HepG2 (cell line): Measurements from ENCODE around the gene ADCY10. TPM values are rescaled to one million over a fixed set of nuclear protein-coding genes. Genes with fewer than 3 reads are reported as not detected.
A peak's percentile ranks its signal among the peaks of the same experiment; 100 is the strongest.

ENCODE experiments used
- ATAC-seq: fragments of 200-7000 bp; cut with Tn5 transposase; 3 replicates; pipeline ENCODE4 v1.9.1; 2020; ENCODE audit warnings: mild to moderate bottlenecking, moderate library complexity
- BruUV-seq: library from RNA; stranded (reverse); fragments of 400-500 nt; replicated peaks from 2 replicates; lab custom pipeline; 2021; lab: Mats Ljungman, UMichigan
- CTCF ChIA-PET: fragments of 300-600 bp; formaldehyde crosslinking; extraction: SDS; loops from one replicate; lab custom pipeline; 2021; ENCODE audit warnings: low total read pairs, inconsistent platforms, low intra/inter-chr PET ratio; lab: Yijun Ruan, JAX
- POLR2A ChIA-PET: fragments of 350-600 bp; sonication (Branson Sonifier 250); formaldehyde crosslinking; loops from one replicate; lab custom pipeline; 2020; ENCODE audit warnings: antibody characterized with exemption, inconsistent platforms; lab: Yijun Ruan, JAX
- DNase-seq: peaks from one replicate; pipeline ENCODE4 v3.0.0-alpha.2; 2015; ENCODE audit warnings: low spot score
- FAIRE-seq: peaks from 3 replicates; lab custom pipeline; 2011; peaks lifted over from hg19 to GRCh38; lab: Jason Lieb, UNC
- H2AFZ ChIP-seq: one replicate; pipeline ENCODE4 v1.6.1; 2011; ENCODE audit warnings: low read length, inconsistent platforms
- H3K27ac ChIP-seq: fragments of 300-600 bp; 3 replicates; pipeline ENCODE4 v1.8.0; 2011; ENCODE audit warnings: mixed run types, mild to moderate bottlenecking, mixed read lengths, low read length, inconsistent platforms; ENCODE audit not compliant: insufficient read depth; ENCODE audit errors: extremely low read length
- H3K27me3 ChIP-seq, 2 experiments: fragments of 200-600 bp in 1 of 2; 2 replicates in 1 of 2; 3 replicates in 1 of 2; pipeline versions ENCODE4 v1.6.0 to v1.8.0; 2011; ENCODE audit warnings: low read length in 2 of 2, mild to moderate bottlenecking in 2 of 2, moderate library complexity in 2 of 2, inconsistent platforms in 1 of 2; ENCODE audit not compliant: insufficient read depth in 2 of 2, control insufficient read depth in 1 of 2
- H3K36me3 ChIP-seq, 2 experiments: fragments of 200-600 bp in 1 of 2; replicated peaks in 1 of 2; 2 replicates in 1 of 2; 3 replicates in 1 of 2; pipeline versions ENCODE4 v1.5.1 to v1.8.0; 2011; ENCODE audit warnings: low read length in 2 of 2, inconsistent platforms in 1 of 2; ENCODE audit not compliant: insufficient read depth in 2 of 2, control insufficient read depth in 1 of 2
- H3K4me1 ChIP-seq: 2 replicates; pipeline ENCODE4 v1.5.1; 2012; ENCODE audit warnings: low read length, inconsistent platforms; ENCODE audit not compliant: insufficient read depth
- H3K4me2 ChIP-seq: 2 replicates; pipeline ENCODE4 v1.6.0; 2011; ENCODE audit warnings: low read depth, low read length, inconsistent platforms
- H3K4me3 ChIP-seq, 3 experiments: fragments of 200-600 bp in 1 of 3; sonication (generic), shearing (Covaris generic) in 1 of 3; replicated peaks in 1 of 3; 2 replicates each; pipeline ENCODE4 v1.5.1; 2011 to 2016; ENCODE audit warnings: low read length in 3 of 3, inconsistent platforms in 2 of 3, low read depth in 2 of 3, mild to moderate bottlenecking in 2 of 3, control low read depth in 1 of 3, mixed read lengths in 1 of 3; ENCODE audit not compliant: insufficient read depth in 1 of 3
- H3K79me2 ChIP-seq: one replicate; pipeline ENCODE4 v1.6.1; 2011; ENCODE audit warnings: low read length, inconsistent platforms; ENCODE audit not compliant: insufficient read depth
- H3K9ac ChIP-seq: 2 replicates; pipeline ENCODE4 v1.6.0; 2011; ENCODE audit warnings: mild to moderate bottlenecking, low read depth, low read length, inconsistent platforms; ENCODE audit not compliant: insufficient read depth
- H3K9me3 ChIP-seq: 2 replicates; pipeline ENCODE4 v1.5.1; 2012; ENCODE audit warnings: mild to moderate bottlenecking, low read length
- H4K20me1 ChIP-seq: 2 replicates; pipeline ENCODE4 v1.6.0; 2011; ENCODE audit warnings: inconsistent platforms, mild to moderate bottlenecking, low read length, moderate library complexity; ENCODE audit not compliant: insufficient read depth
- FOXA3 ChIP-seq: IDR thresholded peaks from 2 replicates; pipeline ENCODE4 v1.6.1; 2016; ENCODE audit warnings: missing genetic modification reagents, missing compliant biosample characterization
- GATAD2A ChIP-seq: IDR thresholded peaks from 2 replicates; pipeline ENCODE4 v1.6.1; 2016
- IKZF1 ChIP-seq: fragments of 450-650 bp; IDR thresholded peaks from 2 replicates; pipeline ENCODE4 v1.7.1; 2016
- MED13 ChIP-seq: sonication (generic); formaldehyde crosslinking; IDR thresholded peaks from 2 replicates; pipeline ENCODE4 v1.5.0; 2020; ENCODE audit warnings: missing genetic modification reagents
- SOX5 ChIP-seq: IDR thresholded peaks from 2 replicates; pipeline ENCODE4 v1.6.1; 2016; ENCODE audit warnings: borderline replicate concordance
- TCF7 ChIP-seq: sonication (generic); IDR thresholded peaks from 2 replicates; pipeline ENCODE4 v1.6.1; 2016; ENCODE audit warnings: antibody characterized with exemption, low read depth
- ZNF225 ChIP-seq: sonication (generic); formaldehyde crosslinking; IDR thresholded peaks from 2 replicates; pipeline ENCODE4 v1.4.0; 2020; ENCODE audit warnings: mild to moderate bottlenecking, missing genetic modification reagents
- ZNF747 ChIP-seq: sonication (generic); formaldehyde crosslinking; IDR thresholded peaks from 2 replicates; pipeline ENCODE4 v1.8.1; 2023; ENCODE audit warnings: missing genetic modification reagents, mild to moderate bottlenecking, borderline replicate concordance
- ZNF75D ChIP-seq: sonication (generic); formaldehyde crosslinking; IDR thresholded peaks from 2 replicates; pipeline ENCODE4 v1.8.1; 2023; ENCODE audit warnings: missing genetic modification reagents, mild to moderate bottlenecking, borderline replicate concordance
- ZNF891 ChIP-seq: sonication (generic); formaldehyde crosslinking; IDR thresholded peaks from 2 replicates; pipeline ENCODE4 v1.5.0; 2020; ENCODE audit warnings: mild to moderate bottlenecking, missing genetic modification reagents
- WGBS: methylation state at CpG from one replicate; pipeline ENCODE4 v1.1.6; 2017; ENCODE audit warnings: low lambda C conversion rate; 5-methylcytosine and 5-hydroxymethylcytosine counted together
- in situ Hi-C: cut with HindIII; loops from 2 replicates; pipeline ENCODE4 v1.10.0; 2017; ENCODE audit warnings: low pct_unique_long_range_greater_than_20kb; ENCODE audit not compliant: extremely low pct_ligation_motif_present
- intact Hi-C: fragments of 100-400 bp; cut with micrococcal nuclease; formaldehyde crosslinking; loops from one replicate; pipeline ENCODE4 v1.10.0; 2022; ENCODE audit not compliant: unreplicated experiment
- polyA plus RNA-seq, 8 experiments: library from polyadenylated mRNA; depleted of rRNA in 3 of 8; stranded (reverse) in 7 of 8; unstranded in 1 of 8; fragments of >200 nt; fragmentation: Illumina TruSeq in 4 of 8; extraction: Trizol in 4 of 8; gene quantifications; 2 replicates each; pipeline versions ENCODE4 v1.2.1 to v1.2.3, GENCODE V29; 2011 to 2016; ENCODE audit warnings: low read depth in 4 of 8, missing spikeins in 1 of 8, mixed read lengths in 1 of 8; ENCODE audit not compliant: insufficient read depth in 1 of 8
- total RNA-seq, 5 experiments: library from RNA; depleted of rRNA; stranded (reverse); fragments of >200 nt; fragmentation: Illumina TruSeq; extraction: Trizol; gene quantifications; 2 replicates each; pipeline ENCODE4 v1.2.3, GENCODE V29; 2016; ENCODE audit warnings: low read depth in 1 of 5
- TF ChIP-seq, protein P1 (sequence below): sonication (generic); formaldehyde crosslinking; IDR thresholded peaks from 2 replicates; pipeline ENCODE4 v1.5.0; 2020; ENCODE audit warnings: missing genetic modification reagents, mild to moderate bottlenecking, borderline replicate concordance
- TF ChIP-seq, protein P2 (sequence below): sonication (generic); formaldehyde crosslinking; IDR thresholded peaks from 2 replicates; pipeline ENCODE4 v1.8.0; 2022; ENCODE audit warnings: missing genetic modification reagents, mild to moderate bottlenecking, inconsistent platforms, borderline replicate concordance
- TF ChIP-seq, protein P3 (sequence below): IDR thresholded peaks from 2 replicates; pipeline ENCODE4 v1.6.1; 2018; ENCODE audit warnings: missing genetic modification reagents, mild to moderate bottlenecking, missing compliant biosample characterization
- TF ChIP-seq, protein P4 (sequence below): sonication (generic); formaldehyde crosslinking; IDR thresholded peaks from 2 replicates; pipeline ENCODE4 v1.5.1; 2020; ENCODE audit warnings: mild to moderate bottlenecking, missing genetic modification reagents, borderline replicate concordance

The ADCY10 gene
- total and polyA plus RNA-seq, 2 of the 13 experiments (the other 11 are each of a cell fraction or from before 2014, with no cell fraction given), result 0.02 to 0.03 TPM

DNA sequence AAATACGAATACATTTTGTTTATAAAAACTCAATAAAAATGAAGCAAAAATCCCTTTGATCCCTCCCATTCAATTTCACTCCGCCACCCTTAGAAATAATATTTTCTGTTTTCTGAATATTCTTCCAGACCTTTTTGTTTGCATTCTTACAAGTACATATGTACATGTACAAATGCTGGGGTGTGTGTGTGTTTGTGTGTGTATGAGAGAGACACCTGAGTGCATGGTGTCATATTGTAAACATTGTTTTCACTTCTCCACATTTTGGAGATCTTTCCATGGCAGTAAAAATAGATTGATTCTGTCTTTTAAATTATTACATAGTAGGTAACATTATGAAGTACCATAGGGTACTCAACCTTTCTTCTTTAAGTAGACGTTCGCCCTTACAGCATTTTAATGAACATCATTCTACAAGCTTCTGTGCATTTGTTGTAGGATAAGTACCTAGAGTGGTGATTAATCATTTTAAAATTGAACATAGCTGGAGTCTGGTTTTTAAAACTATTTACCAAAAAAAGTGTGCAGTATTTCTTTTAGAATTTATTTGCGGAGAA lies 24.2 kb upstream of the ADCY10 start (continued):
- TF ChIP-seq ZNF75D (CRISPR knock-in tag) (no peak), TCF7 (no peak), ZNF747 (no peak), ZNF891 (CRISPR knock-in tag) (no peak), ZNF225 (CRISPR knock-in tag) (no peak), FOXA3 (CRISPR knock-in tag) (peak; percentile 37; the same call in 1 of the 2 replicates), SOX5 (CRISPR knock-in tag) (no peak)
- TF ChIP-seq, protein P1, sequence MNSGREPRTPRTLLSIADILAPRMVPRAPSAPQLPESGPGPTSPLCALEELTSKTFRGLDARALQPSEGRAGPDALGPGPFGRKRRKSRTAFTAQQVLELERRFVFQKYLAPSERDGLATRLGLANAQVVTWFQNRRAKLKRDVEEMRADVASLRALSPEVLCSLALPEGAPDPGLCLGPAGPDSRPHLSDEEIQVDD, result no peak
- TF ChIP-seq, protein P2, sequence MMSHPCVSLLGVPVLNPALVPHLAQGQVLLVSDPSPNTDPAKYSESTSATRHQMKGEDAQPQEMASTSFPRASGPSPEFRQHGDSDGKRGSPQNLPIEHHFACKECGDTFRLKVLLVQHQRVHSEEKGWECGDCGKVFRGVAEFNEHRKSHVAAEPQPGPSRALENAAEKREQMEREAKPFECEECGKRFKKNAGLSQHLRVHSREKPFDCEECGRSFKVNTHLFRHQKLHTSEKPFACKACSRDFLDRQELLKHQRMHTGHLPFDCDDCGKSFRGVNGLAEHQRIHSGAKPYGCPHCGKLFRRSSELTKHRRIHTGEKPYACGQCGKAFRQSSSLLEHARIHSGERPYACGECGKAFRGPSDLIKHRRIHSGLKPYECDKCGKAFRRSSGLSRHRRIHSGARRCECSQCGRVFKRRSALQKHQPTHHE (CRISPR knock-in tag), result no peak
- TF ChIP-seq, protein P3, sequence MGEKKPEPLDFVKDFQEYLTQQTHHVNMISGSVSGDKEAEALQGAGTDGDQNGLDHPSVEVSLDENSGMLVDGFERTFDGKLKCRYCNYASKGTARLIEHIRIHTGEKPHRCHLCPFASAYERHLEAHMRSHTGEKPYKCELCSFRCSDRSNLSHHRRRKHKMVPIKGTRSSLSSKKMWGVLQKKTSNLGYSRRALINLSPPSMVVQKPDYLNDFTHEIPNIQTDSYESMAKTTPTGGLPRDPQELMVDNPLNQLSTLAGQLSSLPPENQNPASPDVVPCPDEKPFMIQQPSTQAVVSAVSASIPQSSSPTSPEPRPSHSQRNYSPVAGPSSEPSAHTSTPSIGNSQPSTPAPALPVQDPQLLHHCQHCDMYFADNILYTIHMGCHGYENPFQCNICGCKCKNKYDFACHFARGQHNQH (CRISPR knock-in tag), result no peak

DNA sequence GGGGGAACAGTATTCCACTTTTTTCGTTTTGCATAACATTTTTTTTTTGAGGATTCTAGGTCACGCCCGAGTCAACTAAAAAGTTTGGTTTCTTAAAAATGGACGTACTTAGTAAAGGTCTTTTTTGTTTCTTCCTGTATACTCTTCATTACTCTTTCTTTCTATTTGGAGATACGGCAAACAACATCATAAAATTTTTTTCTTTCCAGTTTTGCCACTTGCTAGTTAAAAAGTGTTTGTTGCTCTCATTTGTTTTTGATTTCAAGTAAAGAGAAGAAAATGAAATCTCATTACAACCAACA lies 23.7 kb upstream of the ADCY10 start:
- no TSS peak for BruUV-seq
- Histone ChIP-seq H4K20me1 (peaks cover 17% of the 10 kb centered on the region), H3K9me3 (no peaks in the 10 kb centered on the region), H3K4me2 (peak overlapping the region; percentile 70), H3K27me3 (peaks cover 0 to 5% of the 10 kb centered on the region in 2 experiments; a peak in 1 of 5 replicates), H3K4me1 (peaks cover 34% of the 10 kb centered on the region), H3K36me3 (peaks cover 0 to 5% of the 10 kb centered on the region in 2 experiments; a peak in 2 of 5 replicates), H3K79me2 (peaks cover 87% of the 10 kb centered on the region), H3K27ac (peak overlapping the region; percentile 97), H2AFZ (no peak overlapping the region), H3K9ac (peak overlapping the region; percentile 99), H3K4me3 (peak overlapping the region; percentile 90 to 97 (median 96))
- ChIA-PET POLR2A (interaction anchor here (2.1 to 4.0 kb wide), 4 partner anchors 8 to 28 kb away, joined by 9 to 59 read pairs (median 27); no protein-coding TSS in a partner anchor), CTCF (no interaction called here)
- in situ Hi-C loops, result loop anchor here (10.0 kb wide), 1 partner anchor 223 kb away; no protein-coding TSS in a partner anchor
- WGBS, result 1% methylated on average over 5 of the region's 5 CpGs
- no peak for DNase-seq
- intact Hi-C loops, result loop anchor here (5.0 to 10.0 kb wide), 3 partner anchors 133 to 710 kb away; partner anchors contain the start of gene MPZL1
- TF ChIP-seq MED13 (CRISPR knock-in tag), result no peak
- no peak for TF ChIP-seq GATAD2A (CRISPR knock-in tag)
- TF ChIP-seq, protein P4, sequence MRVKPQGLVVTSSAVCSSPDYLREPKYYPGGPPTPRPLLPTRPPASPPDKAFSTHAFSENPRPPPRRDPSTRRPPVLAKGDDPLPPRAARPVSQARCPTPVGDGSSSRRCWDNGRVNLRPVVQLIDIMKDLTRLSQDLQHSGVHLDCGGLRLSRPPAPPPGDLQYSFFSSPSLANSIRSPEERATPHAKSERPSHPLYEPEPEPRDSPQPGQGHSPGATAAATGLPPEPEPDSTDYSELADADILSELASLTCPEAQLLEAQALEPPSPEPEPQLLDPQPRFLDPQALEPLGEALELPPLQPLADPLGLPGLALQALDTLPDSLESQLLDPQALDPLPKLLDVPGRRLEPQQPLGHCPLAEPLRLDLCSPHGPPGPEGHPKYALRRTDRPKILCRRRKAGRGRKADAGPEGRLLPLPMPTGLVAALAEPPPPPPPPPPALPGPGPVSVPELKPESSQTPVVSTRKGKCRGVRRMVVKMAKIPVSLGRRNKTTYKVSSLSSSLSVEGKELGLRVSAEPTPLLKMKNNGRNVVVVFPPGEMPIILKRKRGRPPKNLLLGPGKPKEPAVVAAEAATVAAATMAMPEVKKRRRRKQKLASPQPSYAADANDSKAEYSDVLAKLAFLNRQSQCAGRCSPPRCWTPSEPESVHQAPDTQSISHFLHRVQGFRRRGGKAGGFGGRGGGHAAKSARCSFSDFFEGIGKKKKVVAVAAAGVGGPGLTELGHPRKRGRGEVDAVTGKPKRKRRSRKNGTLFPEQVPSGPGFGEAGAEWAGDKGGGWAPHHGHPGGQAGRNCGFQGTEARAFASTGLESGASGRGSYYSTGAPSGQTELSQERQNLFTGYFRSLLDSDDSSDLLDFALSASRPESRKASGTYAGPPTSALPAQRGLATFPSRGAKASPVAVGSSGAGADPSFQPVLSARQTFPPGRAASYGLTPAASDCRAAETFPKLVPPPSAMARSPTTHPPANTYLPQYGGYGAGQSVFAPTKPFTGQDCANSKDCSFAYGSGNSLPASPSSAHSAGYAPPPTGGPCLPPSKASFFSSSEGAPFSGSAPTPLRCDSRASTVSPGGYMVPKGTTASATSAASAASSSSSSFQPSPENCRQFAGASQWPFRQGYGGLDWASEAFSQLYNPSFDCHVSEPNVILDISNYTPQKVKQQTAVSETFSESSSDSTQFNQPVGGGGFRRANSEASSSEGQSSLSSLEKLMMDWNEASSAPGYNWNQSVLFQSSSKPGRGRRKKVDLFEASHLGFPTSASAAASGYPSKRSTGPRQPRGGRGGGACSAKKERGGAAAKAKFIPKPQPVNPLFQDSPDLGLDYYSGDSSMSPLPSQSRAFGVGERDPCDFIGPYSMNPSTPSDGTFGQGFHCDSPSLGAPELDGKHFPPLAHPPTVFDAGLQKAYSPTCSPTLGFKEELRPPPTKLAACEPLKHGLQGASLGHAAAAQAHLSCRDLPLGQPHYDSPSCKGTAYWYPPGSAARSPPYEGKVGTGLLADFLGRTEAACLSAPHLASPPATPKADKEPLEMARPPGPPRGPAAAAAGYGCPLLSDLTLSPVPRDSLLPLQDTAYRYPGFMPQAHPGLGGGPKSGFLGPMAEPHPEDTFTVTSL, result no peak
- no peak for TF ChIP-seq IKZF1
- ATAC-seq, result no peak
- no peak for FAIRE-seq
